GM19025 (cell line): ENCODE measurements around the gene TNFRSF4.
"Not testable (repeated sequence)": the region's sequence is repeated elsewhere in the genome, so short reads cannot be mapped to it uniquely, and the experiment has no call there.

ENCODE experiments used
- ATAC-seq: cut with Tn5 transposase; IDR thresholded peaks from one replicate; pipeline ENCODE4 v1.9.1; 2021; ENCODE audit warnings: mild to moderate bottlenecking, low read depth, moderate library complexity; ENCODE audit not compliant: unreplicated experiment

The TNFRSF4 gene

DNA sequence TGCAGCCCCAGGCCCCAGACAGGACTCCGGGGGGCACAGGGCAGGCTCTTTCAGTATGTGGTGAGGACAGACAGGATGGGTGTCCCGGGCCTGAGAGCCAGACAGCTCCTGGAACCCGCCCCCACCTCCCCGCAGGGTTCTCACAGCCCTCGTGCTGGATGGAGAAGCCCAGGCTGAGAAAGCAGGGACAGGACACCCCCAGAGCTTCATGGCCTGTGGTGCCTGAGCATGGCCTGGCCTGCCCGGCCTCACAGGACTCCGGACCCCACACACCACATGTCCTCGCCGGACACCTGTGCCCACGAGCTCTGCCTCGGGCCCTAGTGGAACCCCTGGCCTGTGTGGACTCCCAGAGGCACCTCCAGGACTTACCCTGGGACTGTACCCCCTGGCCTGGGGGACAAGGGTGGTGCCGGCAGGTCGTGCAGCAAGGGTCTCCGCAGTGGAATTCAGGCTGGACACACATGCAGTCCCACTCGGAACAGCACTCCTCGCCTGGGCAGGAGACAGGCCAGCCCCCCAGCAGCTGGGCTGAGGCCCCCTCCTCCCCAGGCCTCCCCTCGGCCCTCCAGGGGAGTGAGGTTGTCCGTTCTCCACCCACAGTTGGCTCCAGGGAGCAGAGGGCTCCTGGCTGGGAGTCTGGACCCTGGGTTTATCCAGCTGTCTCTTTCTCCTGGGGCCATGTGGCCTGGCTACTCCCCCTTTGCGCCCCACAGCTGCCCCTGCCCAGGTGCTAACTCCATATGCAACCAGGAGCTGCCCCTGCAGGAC is 8.8 kb downstream of the TNFRSF4 start:
- no peak for ATAC-seq

DNA sequence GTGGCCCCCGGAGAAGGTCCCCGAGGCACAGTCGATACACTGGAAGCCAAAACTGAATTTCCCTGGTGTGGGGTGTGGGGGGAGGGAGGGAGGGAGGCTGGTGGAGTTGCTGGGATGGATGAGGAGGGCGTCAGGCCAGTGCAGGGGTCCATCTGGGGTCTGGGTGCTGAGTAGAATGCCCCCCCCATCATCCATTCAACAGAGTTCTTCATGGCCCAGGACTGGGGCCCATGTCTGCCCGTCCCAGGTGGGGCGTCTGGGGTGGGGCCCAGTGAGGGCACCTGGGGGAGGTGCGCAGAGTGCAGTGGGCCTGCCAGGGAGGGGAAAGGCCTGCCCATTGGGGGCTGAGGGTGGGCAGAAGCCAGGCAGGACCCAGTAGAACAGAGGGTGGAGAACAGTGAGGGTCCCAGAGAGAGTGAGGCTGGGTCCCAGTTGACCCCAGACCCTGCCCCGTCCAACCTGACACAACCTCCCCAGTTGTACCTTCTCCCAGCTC is 9.5 kb downstream of the TNFRSF4 start:
- ATAC-seq: no peak

DNA sequence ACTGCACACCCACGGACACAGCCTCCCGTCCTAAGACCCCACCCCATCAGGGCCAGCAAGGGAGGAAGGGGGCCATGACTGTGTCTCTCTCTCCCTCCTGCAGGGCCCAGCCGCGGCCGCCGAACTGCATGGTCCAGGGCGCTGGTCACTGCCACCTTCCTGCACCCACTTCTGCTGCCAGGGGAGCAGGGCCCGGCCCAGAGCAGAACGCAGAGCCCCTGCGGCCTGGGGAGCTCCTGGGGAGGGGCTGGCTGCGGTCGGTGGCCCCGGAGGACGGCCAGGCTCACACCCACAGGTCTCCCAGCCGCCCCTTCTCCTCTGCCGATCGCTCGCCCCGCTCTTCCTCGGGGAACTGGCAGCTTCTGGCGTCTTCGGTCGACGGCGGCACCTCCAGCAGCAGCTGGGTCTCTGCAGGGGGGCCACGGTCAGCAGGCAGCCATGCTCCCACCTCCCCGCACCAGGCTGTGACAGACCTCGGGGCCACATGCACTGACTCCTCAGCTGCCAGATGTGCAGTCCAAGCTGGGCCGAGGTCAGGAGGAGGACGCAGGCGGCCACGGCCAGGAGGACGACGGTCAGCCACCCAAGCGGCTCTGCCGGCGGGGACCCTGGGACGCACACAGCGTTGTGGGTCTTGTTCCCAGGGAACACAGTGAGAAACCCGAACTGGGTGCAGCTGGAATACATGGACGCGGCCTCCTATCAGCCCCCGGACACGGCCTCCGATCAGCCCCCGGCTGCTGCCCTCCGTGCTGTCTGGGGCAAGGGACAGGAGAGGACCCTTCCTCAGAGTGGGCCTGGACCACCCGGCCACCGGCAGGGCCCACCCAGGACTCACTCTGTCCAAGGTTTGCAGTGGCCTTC is 10.2 kb downstream of the TNFRSF4 start:
- no peak for ATAC-seq

DNA sequence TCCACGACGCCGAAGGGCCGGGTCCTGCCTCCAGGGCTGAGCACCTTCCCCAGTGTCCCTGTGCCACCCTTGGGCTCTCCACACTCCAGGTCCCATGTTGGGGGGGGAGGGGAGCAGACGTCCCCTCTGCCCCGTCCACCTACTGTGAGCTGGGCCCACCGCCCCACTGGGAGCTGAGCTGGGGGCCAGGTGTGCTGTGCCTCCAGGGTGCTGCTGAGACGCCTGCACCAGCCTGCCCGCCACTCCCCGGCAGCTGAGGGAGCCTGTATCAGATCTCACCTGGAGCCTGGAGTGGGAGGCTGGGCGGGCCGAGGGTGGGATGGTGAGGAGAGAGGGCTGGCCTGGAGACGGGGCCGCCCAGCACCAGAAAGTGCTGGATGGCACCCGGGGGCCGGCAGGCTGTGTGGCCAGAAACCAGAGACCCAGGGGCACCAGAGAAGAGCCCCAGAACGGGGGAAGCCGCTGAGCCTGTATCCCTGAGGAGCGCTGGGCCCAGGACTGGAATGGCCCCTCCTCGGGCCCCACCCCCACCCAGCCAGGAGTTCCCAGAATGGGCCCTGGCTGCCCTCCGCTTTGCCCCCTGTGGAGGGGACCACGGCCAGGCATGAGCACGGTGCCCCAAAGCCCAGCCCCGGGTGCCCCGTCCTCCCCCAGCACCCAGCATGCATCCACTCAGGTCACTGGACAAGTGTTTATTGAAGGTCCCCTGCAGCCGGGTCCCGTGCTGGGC is 11.0 kb downstream of the TNFRSF4 start:
- no peak for ATAC-seq

DNA sequence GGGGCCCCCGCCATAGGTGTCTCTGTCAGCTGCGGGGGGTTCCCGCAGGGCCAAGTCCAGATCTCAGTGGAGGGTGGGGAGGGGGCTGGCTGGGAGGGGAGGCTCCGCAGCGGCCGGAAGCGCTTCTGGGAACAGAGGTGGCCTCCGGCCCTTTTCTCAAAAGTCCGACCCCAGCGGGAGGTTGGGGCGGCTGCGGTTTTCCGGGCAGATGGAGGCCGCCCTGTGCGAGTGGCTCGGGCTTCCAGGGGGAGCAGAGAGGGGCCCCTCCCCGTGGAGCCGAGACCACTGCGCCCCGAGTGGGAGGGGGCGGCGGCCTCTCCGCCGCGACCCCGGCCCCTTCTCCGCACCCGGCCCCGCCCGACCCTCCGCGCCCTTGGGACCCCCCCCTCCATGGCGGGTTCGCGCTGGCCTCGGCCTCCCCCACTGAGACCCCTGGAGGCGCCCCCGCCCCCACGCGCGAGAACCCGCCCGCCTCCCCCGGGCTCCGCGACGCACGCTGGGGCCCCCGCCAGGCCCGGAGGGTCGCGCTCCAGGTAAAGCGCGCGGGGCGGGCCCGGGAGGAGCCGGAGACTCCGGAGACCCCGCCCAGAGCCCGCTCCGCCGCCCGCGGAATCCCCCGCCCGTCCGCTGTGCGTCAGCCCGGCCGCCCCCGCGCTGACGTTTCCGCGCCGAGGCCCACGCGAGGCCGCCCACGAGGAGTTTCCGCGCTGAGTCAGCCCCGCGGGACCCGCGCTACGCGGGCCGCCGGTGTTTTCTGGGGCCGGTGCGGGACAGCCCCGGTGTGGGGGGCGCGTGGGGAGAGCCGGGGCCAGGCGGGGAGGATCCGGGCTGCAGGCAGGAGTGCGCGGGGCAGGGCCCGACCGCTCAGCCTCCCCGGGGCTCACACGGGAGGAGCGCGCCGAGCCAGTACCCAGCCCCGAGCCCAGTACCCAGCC is 12.8 kb downstream of the TNFRSF4 start:
- no peak for ATAC-seq

DNA sequence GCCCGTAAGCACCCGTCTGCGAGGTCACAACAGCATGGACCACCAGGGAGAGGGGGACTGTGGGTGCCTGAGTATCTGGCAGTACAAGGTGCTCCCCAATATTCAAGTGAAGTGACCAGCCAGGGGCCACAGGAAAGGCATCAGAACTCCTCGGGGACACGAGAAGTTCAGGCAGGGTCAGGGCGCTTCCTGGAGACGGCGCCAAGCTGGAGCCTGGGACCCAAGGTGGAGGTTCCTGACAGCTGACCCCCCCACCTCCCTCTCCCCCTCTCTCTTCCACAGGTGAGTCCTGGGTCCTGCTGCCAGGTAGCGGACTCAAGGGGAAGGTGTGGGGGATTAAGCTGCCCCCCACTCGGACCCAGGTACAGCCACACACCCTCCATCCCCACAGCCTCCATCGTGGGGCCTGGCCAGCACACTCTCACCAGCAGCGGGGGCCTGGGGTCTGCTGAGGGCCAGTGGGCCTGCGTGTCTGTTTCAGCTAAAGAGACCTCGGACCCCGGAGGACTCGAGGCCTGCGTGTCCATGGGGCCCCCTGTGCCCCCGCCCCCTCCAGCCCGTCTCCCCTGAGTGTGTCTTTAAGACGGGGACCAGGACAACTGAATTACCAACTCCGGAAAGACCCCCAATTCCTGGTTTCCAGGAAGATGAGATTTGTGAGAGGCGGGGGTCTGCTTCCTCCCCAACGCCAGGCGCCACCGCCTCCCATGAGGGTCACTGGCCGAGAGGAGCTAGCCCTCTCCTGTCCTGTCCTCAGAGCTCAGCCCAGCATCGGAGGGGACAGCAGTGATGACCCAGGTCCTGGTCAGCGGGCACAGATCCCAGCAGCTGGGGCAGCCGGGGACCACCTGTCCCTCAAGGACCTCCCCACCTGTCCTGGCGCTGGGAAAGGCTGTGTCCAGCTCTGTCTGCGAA is 13.7 kb downstream of the TNFRSF4 start:
- ATAC-seq: no peak

DNA sequence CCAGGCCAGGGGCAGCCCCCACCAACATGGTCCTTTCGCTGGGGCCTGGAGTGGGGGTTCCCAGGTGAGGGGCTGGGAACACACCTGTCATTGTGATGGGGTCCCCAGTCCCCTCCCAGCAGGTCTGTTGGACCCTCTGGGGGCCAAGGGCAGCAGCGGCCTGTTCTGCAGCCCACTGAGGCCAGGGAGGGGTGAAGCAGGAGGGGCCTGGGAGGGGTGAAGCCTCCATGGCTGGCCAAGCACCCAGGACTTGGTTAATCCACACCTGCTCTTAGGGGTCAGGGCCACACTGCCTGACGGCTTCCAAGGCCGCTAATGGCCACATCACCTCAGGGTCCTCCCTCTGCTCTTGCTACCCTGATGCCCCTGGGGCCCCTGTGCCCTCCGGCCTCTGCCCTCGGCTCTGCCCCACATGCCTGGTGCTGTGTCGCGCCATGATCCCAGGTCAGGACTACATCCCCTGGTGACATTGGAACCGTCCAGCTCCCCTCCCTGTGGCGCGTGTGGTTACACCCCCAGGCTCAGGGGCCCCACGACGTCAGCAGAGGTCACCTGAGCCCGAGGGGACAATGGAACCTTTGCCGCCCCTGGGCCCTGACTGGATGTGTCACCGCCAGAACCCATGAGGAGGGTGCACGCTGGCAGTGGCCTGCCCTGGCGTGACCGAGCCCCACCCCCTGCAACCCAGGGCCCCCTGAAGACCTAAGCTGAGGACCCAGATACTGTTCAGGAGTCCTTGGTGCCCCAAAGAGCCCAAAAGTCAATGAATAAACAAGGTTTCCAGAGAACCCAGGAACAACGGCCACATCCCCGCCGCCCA is 14.6 kb downstream of the TNFRSF4 start:
- no peak for ATAC-seq

DNA sequence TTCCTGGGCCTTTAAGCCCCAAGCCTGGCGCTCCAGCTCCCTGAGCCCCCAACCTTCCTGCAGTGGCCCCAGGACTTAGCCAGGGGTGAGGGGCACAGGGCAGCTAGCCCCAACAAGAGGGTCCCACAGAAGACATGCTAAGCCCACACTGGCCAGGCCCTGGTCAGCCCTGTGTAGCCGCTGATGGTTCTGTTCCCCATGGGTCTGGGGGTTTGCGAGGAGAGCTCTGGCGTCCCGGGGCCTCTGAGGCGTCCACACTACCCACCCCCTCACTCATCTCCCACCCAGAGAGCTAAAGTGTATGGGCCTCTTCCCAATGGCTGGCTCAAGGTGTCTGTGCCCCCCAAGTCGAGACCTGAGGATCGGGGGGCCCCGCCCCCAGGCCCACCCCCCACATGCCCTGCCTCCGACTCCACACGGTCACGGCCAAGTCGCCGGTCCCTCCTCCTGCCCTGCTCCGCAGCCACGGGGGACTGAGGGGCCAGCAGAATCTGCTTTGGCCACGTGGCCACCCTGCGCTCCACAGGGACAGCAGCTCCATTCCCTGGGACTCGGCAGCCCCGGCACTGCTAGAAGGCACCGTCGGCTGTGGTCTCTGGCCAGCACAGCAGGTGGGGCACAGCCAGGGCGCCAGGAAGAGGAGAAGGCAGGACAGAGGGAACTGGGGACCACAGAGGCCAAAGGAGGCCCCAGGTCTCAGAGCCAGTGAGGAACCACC is 15.4 kb downstream of the TNFRSF4 start:
- no peak for ATAC-seq

DNA sequence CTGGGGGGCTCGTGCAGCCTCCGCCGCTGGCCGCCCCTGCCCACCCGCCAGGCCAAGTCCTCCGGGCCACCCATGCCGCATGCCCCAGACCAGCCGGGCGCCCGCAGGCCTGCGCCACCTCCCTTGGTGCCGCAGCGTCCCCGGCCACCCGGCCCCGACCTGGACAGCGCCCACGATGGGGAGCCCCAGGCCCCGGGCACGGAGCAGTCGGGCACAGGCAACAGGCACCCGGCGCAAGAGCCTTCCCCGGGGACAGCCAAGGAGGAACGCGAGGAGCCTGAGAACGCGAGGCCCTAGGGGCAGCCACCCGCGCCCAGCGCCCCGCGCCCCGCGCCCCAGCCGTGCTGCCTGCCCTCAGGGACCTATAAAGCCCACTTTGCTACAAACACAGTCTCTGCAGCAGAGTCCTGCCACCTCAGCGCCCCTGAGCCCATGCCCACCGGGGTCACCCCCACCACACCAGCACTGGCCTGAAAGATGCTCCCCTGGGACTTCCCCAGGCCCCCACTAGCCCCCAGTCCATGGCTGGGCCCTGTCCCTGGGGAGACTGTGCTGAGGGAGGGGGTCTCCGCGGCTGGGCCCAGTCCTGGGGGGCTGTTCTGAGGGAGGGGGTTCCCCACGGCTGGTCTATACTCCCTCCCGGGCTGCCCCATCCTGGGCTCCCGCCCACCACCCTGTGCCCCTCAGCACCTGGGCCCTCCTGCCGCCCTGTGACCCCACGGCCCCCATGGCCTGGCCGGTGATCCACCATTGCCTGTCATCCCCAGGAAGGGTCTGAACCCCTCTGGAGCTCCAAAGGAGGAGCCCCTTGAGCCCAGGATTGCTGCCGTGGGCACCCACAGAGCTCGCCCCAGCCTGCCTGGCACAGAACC is 16.2 kb downstream of the TNFRSF4 start:
- no peak for ATAC-seq

DNA sequence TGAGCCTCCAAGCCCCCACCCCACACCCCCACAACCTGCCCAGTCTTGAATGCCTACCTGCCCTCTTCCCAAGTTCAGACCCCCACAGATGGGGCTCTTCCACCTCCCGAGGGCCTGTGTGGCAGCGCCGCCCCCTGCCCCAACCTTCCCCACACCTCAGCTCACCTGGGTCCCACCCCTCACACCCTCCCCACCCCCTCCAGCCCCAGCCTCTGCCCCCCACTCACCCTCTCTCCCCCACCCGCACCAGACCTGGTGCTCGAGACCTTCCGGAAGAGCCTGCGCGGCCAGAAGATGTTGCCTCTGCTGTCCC is 16.8 kb downstream of the TNFRSF4 start:
- ATAC-seq: no peak

DNA sequence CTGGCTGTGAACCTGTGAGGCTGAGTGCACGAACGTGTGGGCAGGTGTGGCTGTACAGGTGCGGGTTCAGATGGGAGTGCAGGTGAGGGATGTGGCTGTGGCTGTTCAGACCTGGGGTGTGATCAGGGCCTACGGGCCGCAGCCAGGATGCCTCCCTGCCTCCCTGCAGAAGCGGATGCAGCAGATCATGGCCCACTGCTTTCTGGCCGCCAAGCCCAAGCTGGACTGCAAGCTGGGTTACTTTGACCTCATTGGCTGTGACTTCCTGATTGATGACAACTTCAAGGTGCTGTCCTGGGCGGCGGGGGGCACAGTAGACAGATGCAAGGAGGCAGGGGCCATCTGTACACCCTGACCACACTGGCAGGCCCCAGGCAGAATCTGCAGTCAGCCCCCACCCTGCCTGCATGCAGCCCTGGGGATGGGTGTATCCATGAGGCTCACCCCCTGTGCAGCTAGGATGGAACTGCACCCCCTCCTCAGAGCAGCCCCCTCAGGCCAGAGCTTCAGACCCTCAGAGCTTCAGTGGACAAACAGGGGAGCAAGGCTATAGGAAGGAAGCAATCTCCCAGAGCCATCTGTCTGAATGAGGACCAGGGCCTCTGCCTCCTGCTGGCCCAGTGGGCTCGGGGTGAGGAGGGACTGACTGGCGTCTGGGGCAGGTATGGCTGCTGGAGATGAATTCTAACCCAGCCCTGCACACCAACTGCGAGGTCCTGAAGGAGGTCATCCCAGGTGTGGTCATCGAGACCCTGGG is 17.3 kb downstream of the TNFRSF4 start:
- no peak for ATAC-seq

DNA sequence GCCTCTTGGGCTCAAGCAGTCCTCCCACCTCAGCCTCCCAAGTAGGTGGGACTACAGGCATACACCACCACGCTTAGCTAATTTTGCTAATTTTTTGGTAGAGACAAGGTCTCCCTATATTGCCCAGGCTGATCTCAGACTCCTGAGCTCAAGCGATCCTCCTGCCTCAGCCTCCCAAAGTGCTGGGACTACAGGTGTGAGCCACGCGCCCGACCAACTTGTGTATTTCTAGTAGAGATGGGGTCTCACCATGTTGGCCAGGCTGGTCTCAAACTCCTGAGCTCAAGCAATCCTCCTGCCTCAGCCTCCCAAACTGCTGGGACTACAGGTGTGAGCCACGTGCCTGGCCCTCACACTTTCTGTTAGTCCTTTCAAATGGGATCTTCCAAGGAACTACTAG is 18.2 kb downstream of the TNFRSF4 start:
- ATAC-seq: not testable (repeated sequence)

DNA sequence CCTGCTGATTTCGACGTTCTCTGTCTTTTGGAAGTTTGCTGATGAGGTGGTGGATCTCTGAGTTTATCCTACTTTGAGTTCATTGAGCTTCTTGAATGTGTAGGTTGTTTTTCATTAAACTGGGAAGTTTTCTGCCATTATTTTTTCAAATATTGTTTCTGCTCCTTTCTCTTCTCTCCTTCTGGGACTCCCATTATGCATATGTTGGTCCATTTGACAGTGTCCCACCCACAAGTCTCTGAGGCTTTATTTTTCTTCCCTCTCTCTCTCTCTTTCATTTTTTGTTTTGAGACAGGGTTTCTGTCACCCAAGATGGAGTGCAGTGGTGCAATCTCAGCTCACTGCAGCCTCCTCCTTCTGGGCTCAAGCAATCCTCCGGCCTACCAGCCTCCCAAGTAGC is 19.2 kb downstream of the TNFRSF4 start:
- ATAC-seq: no peak

DNA sequence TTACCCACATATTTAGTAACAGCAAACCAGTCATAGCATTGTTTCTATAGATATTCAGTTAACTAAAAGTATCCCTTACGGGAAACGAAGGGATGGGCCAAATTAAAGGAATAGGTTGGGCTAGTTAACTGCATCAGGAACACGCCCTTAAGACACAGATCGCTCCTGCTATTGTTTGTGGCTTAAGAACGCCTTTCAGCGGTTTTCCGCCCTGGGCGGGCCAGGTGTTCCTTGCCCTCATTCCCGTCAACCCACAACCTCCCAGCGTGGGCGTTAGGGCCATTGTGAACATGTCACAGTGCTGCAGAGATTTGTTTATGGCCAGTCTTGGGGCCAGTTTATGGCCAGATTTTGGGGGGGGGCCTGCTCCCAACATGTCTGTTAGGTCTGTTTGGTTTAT is 22.2 kb downstream of the TNFRSF4 start:
- no peak for ATAC-seq

DNA sequence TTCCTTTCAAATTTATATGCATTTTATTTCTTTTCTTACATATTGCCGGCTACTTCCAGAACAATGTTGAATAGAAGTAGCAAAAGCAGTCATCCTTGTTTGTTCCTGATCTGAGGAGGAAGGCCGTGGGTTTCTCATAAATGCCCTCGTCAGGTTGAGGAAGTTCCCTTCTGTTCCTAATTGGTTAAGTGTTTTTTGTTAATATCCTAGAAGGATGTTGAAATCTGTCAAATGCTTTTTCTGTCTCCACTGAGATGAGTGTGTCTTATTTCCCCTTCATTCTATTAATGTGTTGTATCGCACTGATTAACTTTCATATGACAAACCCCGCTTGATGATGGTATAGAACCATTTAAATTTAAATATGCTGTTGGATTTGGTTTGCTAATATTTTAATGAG is 24.8 kb downstream of the TNFRSF4 start:
- no peak for ATAC-seq

DNA sequence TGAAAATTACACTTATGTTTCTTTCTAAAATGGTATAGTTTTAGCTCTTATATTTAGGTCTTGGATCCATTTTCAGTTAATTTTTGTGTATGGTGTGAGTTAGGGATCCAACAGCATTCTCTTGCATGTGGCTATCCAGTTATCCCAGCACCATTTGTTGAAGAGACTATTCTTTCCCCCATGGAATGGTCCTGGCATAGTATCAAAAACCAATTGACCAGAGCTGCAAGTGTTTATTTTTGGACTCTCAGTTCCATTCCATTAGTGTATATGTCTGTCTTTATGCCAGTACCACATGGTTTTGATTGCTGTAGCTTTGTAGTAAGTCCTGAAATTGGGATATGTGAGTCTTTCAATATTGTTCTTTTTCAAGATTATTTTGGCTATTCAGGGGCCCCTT is 26.0 kb downstream of the TNFRSF4 start:
- ATAC-seq: no peak
